NT2/D1 (cell line): ENCODE results near the gene GIMAP8.
"Not testable (repeated sequence)": the region's sequence is repeated elsewhere in the genome, so short reads cannot be mapped to it uniquely, and the experiment has no call there.

Experiments used
- DNase-seq: peaks from one replicate; pipeline ENCODE4 v3.0.0-alpha.2; 2011; ENCODE audit warnings: low read depth, low spot score
- H3K27me3 ChIP-seq: 2 replicates; pipeline ENCODE4 v1.6.0; 2011; ENCODE audit warnings: mild to moderate bottlenecking; ENCODE audit not compliant: insufficient read length, insufficient read depth
- H3K36me3 ChIP-seq: 2 replicates; pipeline ENCODE4 v1.6.1; 2011; ENCODE audit warnings: mild to moderate bottlenecking, low read length, mixed read lengths; ENCODE audit not compliant: insufficient read depth, insufficient read length
- H3K4me1 ChIP-seq: 2 replicates; pipeline ENCODE4 v1.5.1; 2011; ENCODE audit not compliant: insufficient read depth, insufficient read length
- H3K4me3 ChIP-seq: 2 replicates; pipeline ENCODE4 v1.5.1; 2011; ENCODE audit warnings: low read depth; ENCODE audit not compliant: insufficient read length
- H3K9ac ChIP-seq: 2 replicates; pipeline ENCODE4 v1.6.0; 2011; ENCODE audit warnings: low read depth; ENCODE audit not compliant: insufficient read length
- H3K9me3 ChIP-seq: 2 replicates; pipeline ENCODE4 v1.5.1; 2011; ENCODE audit warnings: mild to moderate bottlenecking, low read length; ENCODE audit not compliant: insufficient read depth
- SUZ12 ChIP-seq: IDR thresholded peaks from 2 replicates; pipeline ENCODE4 v1.6.1; 2011; ENCODE audit not compliant: insufficient read length, insufficient read depth; ENCODE audit errors: extremely low read depth
- YY1 ChIP-seq: IDR thresholded peaks from 2 replicates; pipeline ENCODE4 v1.6.1; 2011; ENCODE audit not compliant: insufficient read length, insufficient read depth
- ZNF274 ChIP-seq: IDR thresholded peaks from 2 replicates; pipeline ENCODE4 v1.6.1; 2011; ENCODE audit warnings: mild to moderate bottlenecking, low read depth, low read length

GIMAP8 gene

GRCh38 chr7:150516956-150517745, 66.7 kb downstream of the GIMAP8 start:
- no peak overlapping the region for H3K9ac ChIP-seq
- TF ChIP-seq SUZ12: no peak
- no peaks in the 10 kb centered on the region for H3K27me3 ChIP-seq
- DNase-seq: no peak
- H3K4me3 ChIP-seq: no peak overlapping the region
- H3K36me3 ChIP-seq: no peaks in the 10 kb centered on the region
- H3K4me1 ChIP-seq: no peaks in the 10 kb centered on the region
- H3K9me3 ChIP-seq: no peaks in the 10 kb centered on the region; the same call in 1 of the 2 replicates

- TF ChIP-seq SUZ12: no peak
- no peak for TF ChIP-seq ZNF274
- TF ChIP-seq YY1: no peak
- H3K9me3 ChIP-seq: no peaks in the 10 kb centered on the region; the same call in 1 of the 2 replicates
- H3K36me3 ChIP-seq: no peaks in the 10 kb centered on the region
- H3K27me3 ChIP-seq: no peaks in the 10 kb centered on the region
- H3K4me3 ChIP-seq: no peak overlapping the region
- H3K9ac ChIP-seq: no peak overlapping the region
- no peak for DNase-seq
- H3K4me1 ChIP-seq: no peaks in the 10 kb centered on the region
Observed at GRCh38 chr7:150519310-150519709, 68.9 kb downstream of the GIMAP8 start.

GRCh38 chr7:150520145-150520544, 69.7 kb downstream of the GIMAP8 start:
- Histone ChIP-seq H3K4me1 (no peaks in the 10 kb centered on the region), H3K9ac (no peak overlapping the region), H3K36me3 (no peaks in the 10 kb centered on the region), H3K9me3 (no peaks in the 10 kb centered on the region; the same call in 1 of the 2 replicates), H3K27me3 (no peaks in the 10 kb centered on the region), H3K4me3 (no peak overlapping the region)
- TF ChIP-seq SUZ12 (no peak), YY1 (no peak), ZNF274 (no peak)
- DNase-seq: no peak

- not testable (repeated sequence) for H3K4me1 ChIP-seq, H3K36me3 ChIP-seq, H3K4me3 ChIP-seq, H3K9ac ChIP-seq, H3K27me3 ChIP-seq, H3K9me3 ChIP-seq
- DNase-seq: peak; percentile 11
Observed at GRCh38 chr7:150522931-150523330, 72.5 kb downstream of the GIMAP8 start.

- H3K4me3 ChIP-seq: no peak overlapping the region
- H3K27me3 ChIP-seq: no peaks in the 10 kb centered on the region
- H3K4me1 ChIP-seq: no peaks in the 10 kb centered on the region
- TF ChIP-seq ZNF274: no peak
- no peak for TF ChIP-seq YY1
- no peak for TF ChIP-seq SUZ12
- H3K36me3 ChIP-seq: no peaks in the 10 kb centered on the region
- DNase-seq: no peak
- H3K9me3 ChIP-seq: no peaks in the 10 kb centered on the region; the same call in 1 of the 2 replicates
- no peak overlapping the region for H3K9ac ChIP-seq
Observed at GRCh38 chr7:150524018-150524417, 73.6 kb downstream of the GIMAP8 start.
